Measurements from ENCODE around the gene ARHGEF4.

GRCh38 chr2:131056204-131056931 lies 219.7 kb downstream of the ARHGEF4 start:
- TF ChIP-seq CTCF (IDR thresholded peaks at IDR 0.05) (no peak), POLR2AphosphoS5 (IDR thresholded peaks at IDR 0.05; ENCODE audit: low read depth, low read length) (no peak), REST (IDR thresholded peaks at IDR 0.05; ENCODE audit: insufficient read depth in 1 of 2, low read depth in 2 of 2, low read length in 1 of 2) (no peak)
